B cell (primary cell): ENCODE measurements around the gene ZNF91. TPM values are rescaled to one million over a fixed set of nuclear protein-coding genes. Genes with fewer than 3 reads are reported as not detected.

Source experiments
- ATAC-seq: fragments of 200-7000 bp; cut with Tn5 transposase; one replicate; pipeline ENCODE4 v1.10.0; 2021; ENCODE audit warnings: low read depth, mild to moderate bottlenecking, moderate number of reproducible peaks, moderate library complexity
- CTCF ChIA-PET: fragments of 350-600 bp; sonication (Branson Sonifier 250); formaldehyde crosslinking; loops from one replicate; lab custom pipeline; 2021; ENCODE audit warnings: antibody characterized with exemption, inconsistent platforms; lab: Charles Lee
- POLR2A ChIA-PET: fragments of 350-600 bp; sonication (Branson Sonifier 250); formaldehyde crosslinking; loops from one replicate; lab custom pipeline; 2021; ENCODE audit warnings: antibody characterized with exemption; lab: Charles Lee
- DNase-seq: peaks from one replicate; pipeline ENCODE4 v3.0.0; 2013
- H2AFZ ChIP-seq: 2 replicates; pipeline ENCODE4 v1.6.1; 2012; ENCODE audit warnings: mild to moderate bottlenecking, low read depth, low read length; ENCODE audit not compliant: insufficient read depth, poor library complexity, severe bottlenecking
- H3K27ac ChIP-seq, 2 donors: 1 replicate in 1 of 2; 2 replicates in 1 of 2; pipeline ENCODE4 v1.5.1; 2012 to 2013; ENCODE audit warnings: low read length in 2 of 2, mild to moderate bottlenecking in 2 of 2, moderate library complexity in 1 of 2
- H3K27me3 ChIP-seq, 4 experiments: fragments of 200-600 bp in 1 of 4; sonication (generic) in 1 of 4; replicated peaks in 1 of 4; 1 replicate in 2 of 4; 2 replicates in 2 of 4; pipeline versions ENCODE4 v1.6.1 to v1.7.0; 2013 to 2016; ENCODE audit warnings: low read length in 3 of 4, mild to moderate bottlenecking in 2 of 4, mixed read lengths in 1 of 4, moderate library complexity in 1 of 4; ENCODE audit not compliant: insufficient read depth in 4 of 4, control insufficient read depth in 3 of 4; ENCODE audit errors: control extremely low read depth in 1 of 4
- H3K36me3 ChIP-seq, 2 experiments: replicated peaks in 1 of 2; 1 replicate in 1 of 2; 2 replicates in 1 of 2; pipeline versions ENCODE4 v1.6.1 to v1.7.1; 2013; ENCODE audit warnings: low read length in 1 of 2; ENCODE audit not compliant: insufficient read depth in 2 of 2, control insufficient read depth in 1 of 2; ENCODE audit errors: control extremely low read depth in 1 of 2, extremely low read depth in 1 of 2
- H3K4me1 ChIP-seq, 2 donors: fragments of 200-600 bp in 1 of 2; sonication (generic) in 1 of 2; 1 replicate in 1 of 2; 2 replicates in 1 of 2; pipeline versions ENCODE4 v1.5.1 to v1.6.1; 2013 to 2017; ENCODE audit warnings: low read length in 2 of 2; ENCODE audit not compliant: control insufficient read depth in 2 of 2, insufficient read depth in 2 of 2
- H3K4me2 ChIP-seq: replicated peaks from 2 replicates; pipeline ENCODE3; 2012; ENCODE audit warnings: mild to moderate bottlenecking, low read depth, low read length; ENCODE audit not compliant: poor library complexity, severe bottlenecking
- H3K4me3 ChIP-seq, 5 experiments: fragments of 200-600 bp in 1 of 5; sonication (generic) in 1 of 5; 1 replicate in 3 of 5; 2 replicates in 2 of 5; pipeline versions ENCODE4 v1.5.1 to v1.7.0; 2011 to 2016; ENCODE audit warnings: low read length in 4 of 5, mild to moderate bottlenecking in 4 of 5, low read depth in 2 of 5, control low read depth in 1 of 5, moderate library complexity in 1 of 5; ENCODE audit not compliant: insufficient read depth in 1 of 5; ENCODE audit errors: control extremely low read depth in 1 of 5, extremely low read depth in 1 of 5
- H3K79me2 ChIP-seq: fragments of 200-600 bp; sonication (generic); one replicate; pipeline ENCODE4 v1.6.0; 2016; ENCODE audit warnings: low read length; ENCODE audit not compliant: control insufficient read depth, insufficient read depth
- H3K9ac ChIP-seq: fragments of 200-600 bp; sonication (generic); 2 replicates; pipeline ENCODE4 v1.6.1; 2017; ENCODE audit warnings: mild to moderate bottlenecking, low read length, moderate library complexity
- H3K9me3 ChIP-seq, 3 donors: one replicate each; pipeline versions ENCODE4 v1.6.1 to v1.7.1; 2013; ENCODE audit warnings: low read length in 2 of 3; ENCODE audit not compliant: control insufficient read depth in 2 of 3, insufficient read depth in 1 of 3; ENCODE audit errors: control extremely low read depth in 1 of 3
- H4K20me1 ChIP-seq: 2 replicates; pipeline ENCODE4 v1.6.0; 2012; ENCODE audit warnings: mild to moderate bottlenecking, low read length; ENCODE audit not compliant: insufficient read depth, control insufficient read depth, poor library complexity, severe bottlenecking
- H3K27ac Mint-ChIP-seq: one replicate; pipeline ENCODE4 v1.8.0; 2021; ENCODE audit warnings: mixed read lengths
- H3K27me3 Mint-ChIP-seq: one replicate; pipeline ENCODE4 v1.8.0; 2021; ENCODE audit warnings: mixed read lengths
- H3K4me1 Mint-ChIP-seq: one replicate; pipeline ENCODE4 v1.8.0; 2021; ENCODE audit warnings: mixed read lengths
- H3K4me3 Mint-ChIP-seq: one replicate; pipeline ENCODE4 v1.8.0; 2021; ENCODE audit warnings: mixed read lengths
- H3K9me3 Mint-ChIP-seq: one replicate; pipeline ENCODE4 v1.8.0; 2022; ENCODE audit warnings: mixed read lengths; ENCODE audit not compliant: insufficient read depth
- EZH2 ChIP-seq: IDR thresholded peaks from 2 replicates; pipeline ENCODE4 v1.6.1; 2012; ENCODE audit warnings: borderline replicate concordance, low read depth, mild to moderate bottlenecking, moderate library complexity, low read length; ENCODE audit not compliant: insufficient read depth, poor library complexity, severe bottlenecking
- WGBS: methylation state at CpG from one replicate; pipeline ENCODE4 v1.1.5; 2013; ENCODE audit warnings: missing lambda C conversion rate; ENCODE audit not compliant: insufficient coverage; 5-methylcytosine and 5-hydroxymethylcytosine counted together
- intact Hi-C: fragments of 100-400 bp; cut with micrococcal nuclease; formaldehyde crosslinking; loops from one replicate; pipeline ENCODE4 v1.10.0; 2022
- polyA plus RNA-seq: library from polyadenylated mRNA; depleted of rRNA; stranded (reverse); fragments of >200 nt; gene quantifications from 2 replicates; pipeline ENCODE4 v1.2.3, GENCODE V29; 2012
- total RNA-seq, 2 donors: library from RNA; stranded (reverse); fragments of 120-200 nt in 1 of 2; gene quantifications; 1 replicate in 1 of 2; 2 replicates in 1 of 2; pipeline versions ENCODE4 v1.2.3 to v1.2.4, GENCODE V29; 2013 to 2022
- TF ChIP-seq, protein P1 (sequence below): fragments of 200-600 bp; IDR thresholded peaks from one replicate; pipeline ENCODE4 v1.8.0; 2022; ENCODE audit warnings: antibody characterized with exemption, mild to moderate bottlenecking

Gene ZNF91
- total and polyA plus RNA-seq, 2 donors (not counting 1 experiment from before 2014, with no cell fraction given): 17.9 to 79.6 TPM

DNA sequence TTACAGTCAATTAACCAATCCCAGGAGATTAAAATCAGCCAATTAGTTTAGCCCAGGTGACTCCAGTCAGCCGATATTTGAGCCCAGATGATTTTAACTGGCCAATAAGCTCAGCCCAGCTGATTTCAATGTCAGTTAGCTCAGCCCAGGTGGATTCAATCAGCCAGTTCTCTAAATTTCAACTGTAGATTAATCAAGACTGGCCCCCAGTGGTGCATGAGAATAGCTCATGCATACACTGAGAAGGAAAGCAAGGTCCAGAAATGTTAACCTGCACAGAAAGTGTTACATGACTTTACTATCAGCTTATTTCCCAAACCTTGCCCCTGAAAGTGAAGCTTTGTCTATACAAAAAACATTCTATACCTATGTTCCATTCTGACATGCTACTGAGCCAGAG lies 89.7 kb downstream of the ZNF91 start:
- H3K4me2 ChIP-seq: no peak overlapping the region
- no peak overlapping the region for H3K4me3 ChIP-seq
- no peaks in the 10 kb centered on the region for H3K4me1 ChIP-seq
- no peak overlapping the region for H3K4me3 Mint-ChIP-seq
- H3K9me3 ChIP-seq: peaks cover 3 to 16% (median 3%) of the 10 kb centered on the region in 3 donors
- no peak for ATAC-seq
- no peak for TF ChIP-seq EZH2
- TF ChIP-seq, protein P1, sequence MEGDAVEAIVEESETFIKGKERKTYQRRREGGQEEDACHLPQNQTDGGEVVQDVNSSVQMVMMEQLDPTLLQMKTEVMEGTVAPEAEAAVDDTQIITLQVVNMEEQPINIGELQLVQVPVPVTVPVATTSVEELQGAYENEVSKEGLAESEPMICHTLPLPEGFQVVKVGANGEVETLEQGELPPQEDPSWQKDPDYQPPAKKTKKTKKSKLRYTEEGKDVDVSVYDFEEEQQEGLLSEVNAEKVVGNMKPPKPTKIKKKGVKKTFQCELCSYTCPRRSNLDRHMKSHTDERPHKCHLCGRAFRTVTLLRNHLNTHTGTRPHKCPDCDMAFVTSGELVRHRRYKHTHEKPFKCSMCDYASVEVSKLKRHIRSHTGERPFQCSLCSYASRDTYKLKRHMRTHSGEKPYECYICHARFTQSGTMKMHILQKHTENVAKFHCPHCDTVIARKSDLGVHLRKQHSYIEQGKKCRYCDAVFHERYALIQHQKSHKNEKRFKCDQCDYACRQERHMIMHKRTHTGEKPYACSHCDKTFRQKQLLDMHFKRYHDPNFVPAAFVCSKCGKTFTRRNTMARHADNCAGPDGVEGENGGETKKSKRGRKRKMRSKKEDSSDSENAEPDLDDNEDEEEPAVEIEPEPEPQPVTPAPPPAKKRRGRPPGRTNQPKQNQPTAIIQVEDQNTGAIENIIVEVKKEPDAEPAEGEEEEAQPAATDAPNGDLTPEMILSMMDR: no peak
- no peak overlapping the region for H3K9ac ChIP-seq
- peaks cover 0 to 3% (median 0%) of the 10 kb centered on the region in 4 experiments for H3K27me3 ChIP-seq
- ChIA-PET POLR2A (no interaction called here), CTCF (no interaction called here)
- no peaks in the 10 kb centered on the region for H3K36me3 ChIP-seq
- WGBS: 57% methylated on average over 1 of the region's 1 CpG
- H3K4me1 Mint-ChIP-seq: no peaks in the 10 kb centered on the region
- H3K27ac ChIP-seq: no peak overlapping the region
- no peak overlapping the region for H3K27ac Mint-ChIP-seq
- no peaks in the 10 kb centered on the region for H4K20me1 ChIP-seq
- no peak overlapping the region for H2AFZ ChIP-seq
- H3K79me2 ChIP-seq: no peaks in the 10 kb centered on the region
- peaks cover 2% of the 10 kb centered on the region for H3K9me3 Mint-ChIP-seq
- DNase-seq: no peak
- peaks cover 4% of the 10 kb centered on the region for H3K27me3 Mint-ChIP-seq
- intact Hi-C loops: no loop called here

DNA sequence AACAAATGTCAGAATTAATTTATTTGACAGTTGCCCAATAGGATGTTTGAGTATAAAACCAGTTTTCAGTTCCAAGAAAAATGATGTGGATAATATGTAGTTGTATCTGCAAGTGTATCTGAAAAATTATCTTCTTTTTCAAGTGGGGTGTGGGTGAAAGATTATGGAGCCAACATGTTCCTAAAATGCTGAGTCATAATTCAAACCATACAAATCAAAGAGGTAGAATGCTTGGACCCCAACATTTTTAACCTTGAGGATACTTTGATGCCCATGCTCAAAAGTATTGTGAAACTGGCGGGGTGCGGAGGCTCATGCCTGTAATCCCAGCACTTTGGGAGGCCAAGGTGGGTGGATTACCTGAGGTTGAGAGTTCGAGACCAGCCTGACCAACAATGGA lies 91.0 kb downstream of the ZNF91 start:
- no peak overlapping the region for H3K4me3 ChIP-seq
- H3K27me3 ChIP-seq: peaks cover 0 to 3% (median 0%) of the 10 kb centered on the region in 4 experiments
- ChIA-PET POLR2A (no interaction called here), CTCF (no interaction called here)
- no peak overlapping the region for H3K9ac ChIP-seq
- no peak overlapping the region for H3K27ac Mint-ChIP-seq
- WGBS: 100% methylated on average over 2 of the region's 3 CpGs
- peaks cover 4% of the 10 kb centered on the region for H3K27me3 Mint-ChIP-seq
- TF ChIP-seq, protein P1: no peak
- TF ChIP-seq EZH2: no peak
- H3K9me3 Mint-ChIP-seq: peaks cover 8% of the 10 kb centered on the region
- no peak overlapping the region for H3K4me2 ChIP-seq
- H3K4me3 Mint-ChIP-seq: no peak overlapping the region
- no peaks in the 10 kb centered on the region for H4K20me1 ChIP-seq
- intact Hi-C loops: no loop called here
- H3K27ac ChIP-seq: no peak overlapping the region
- H3K4me1 ChIP-seq: no peaks in the 10 kb centered on the region
- H3K9me3 ChIP-seq: peaks cover 3 to 16% (median 3%) of the 10 kb centered on the region in 3 donors
- no peak overlapping the region for H2AFZ ChIP-seq
- no peaks in the 10 kb centered on the region for H3K36me3 ChIP-seq
- H3K4me1 Mint-ChIP-seq: no peaks in the 10 kb centered on the region
- ATAC-seq (no peak), DNase-seq (no peak)
- no peaks in the 10 kb centered on the region for H3K79me2 ChIP-seq
